ENCODE results near the gene SGCG.

Gene SGCG

DNA sequence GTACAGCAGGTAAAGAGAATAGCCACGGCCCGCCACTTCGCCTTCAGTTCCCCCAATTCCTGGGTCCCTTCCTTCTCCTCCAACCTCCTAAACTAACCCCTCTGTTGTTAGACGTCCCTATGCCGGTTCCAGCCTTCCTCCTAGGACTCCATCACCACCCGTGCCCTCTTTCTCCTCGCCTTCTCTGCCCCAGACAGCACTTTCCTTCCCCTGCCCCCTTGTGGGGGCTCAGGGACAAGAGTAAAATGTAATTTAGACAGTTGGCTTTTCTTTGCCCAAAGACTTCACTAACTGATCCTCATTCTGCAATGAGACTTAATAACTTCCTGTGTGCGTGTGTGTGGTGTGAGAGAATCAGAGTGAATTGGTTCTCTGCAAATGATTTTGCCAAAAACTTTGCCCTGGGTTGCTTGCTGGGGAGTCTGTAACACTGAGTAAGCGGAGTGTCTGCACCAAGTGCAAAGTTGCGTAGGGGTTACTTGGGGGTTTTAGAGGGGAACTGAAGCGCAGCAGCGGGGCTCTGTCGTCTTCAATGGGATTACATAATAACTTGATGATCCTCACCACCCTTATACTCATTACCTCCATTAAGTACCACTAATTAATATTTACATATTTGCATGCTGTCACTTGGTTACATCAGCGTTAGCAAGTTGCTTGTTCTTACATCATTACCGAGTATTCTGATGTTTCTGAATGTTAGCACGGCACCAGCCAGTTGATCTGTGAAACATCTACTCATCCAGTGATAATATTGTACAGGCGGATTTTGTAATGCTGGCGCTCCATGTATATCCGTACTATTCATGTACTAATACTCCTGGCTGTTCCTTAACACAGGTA, 19.9 kb upstream of the SGCG start:
- Mint-ChIP-seq H3K27me3 (peaks cover 25 to 40% of the 10 kb centered on the region in 2 donors), H3K4me1 (ENCODE audit: low read depth in 2 of 2) (peaks cover 0 to 6% of the 10 kb centered on the region in 2 donors), H3K36me3 (ENCODE audit: insufficient read depth) (no peaks in the 10 kb centered on the region), H3K27ac (no peak overlapping the region), H3K9me3 (no peaks in the 10 kb centered on the region), H3K4me3 (no peak overlapping the region)
- no peak for DNase-seq
- ATAC-seq (replicated peaks), result no peak

DNA sequence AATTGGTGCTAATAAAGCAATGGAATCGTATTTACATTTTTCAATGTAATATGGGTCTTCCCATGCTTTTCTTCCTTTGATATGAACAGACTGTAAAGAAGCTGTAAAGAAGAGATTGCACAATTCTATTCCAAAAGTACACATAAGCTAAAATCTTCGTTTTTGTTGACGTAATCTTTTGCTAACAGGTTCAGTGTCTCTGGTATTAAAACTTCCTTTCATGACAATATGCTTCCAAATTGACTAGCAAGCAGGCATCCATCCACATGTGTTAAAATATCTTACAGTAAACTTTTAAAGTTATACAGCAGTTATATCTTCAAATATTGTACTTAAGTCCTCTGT, 19.3 kb upstream of the SGCG start:
- Mint-ChIP-seq H3K36me3 (ENCODE audit: insufficient read depth) (peaks cover 3% of the 10 kb centered on the region), H3K4me3 (no peak overlapping the region), H3K9me3 (no peaks in the 10 kb centered on the region), H3K4me1 (ENCODE audit: low read depth in 2 of 2) (peaks cover 0 to 6% of the 10 kb centered on the region in 2 donors), H3K27ac (no peak overlapping the region), H3K27me3 (peaks cover 25 to 34% of the 10 kb centered on the region in 2 donors)
- ATAC-seq (replicated peaks), result no peak
- DNase-seq, result no peak

DNA sequence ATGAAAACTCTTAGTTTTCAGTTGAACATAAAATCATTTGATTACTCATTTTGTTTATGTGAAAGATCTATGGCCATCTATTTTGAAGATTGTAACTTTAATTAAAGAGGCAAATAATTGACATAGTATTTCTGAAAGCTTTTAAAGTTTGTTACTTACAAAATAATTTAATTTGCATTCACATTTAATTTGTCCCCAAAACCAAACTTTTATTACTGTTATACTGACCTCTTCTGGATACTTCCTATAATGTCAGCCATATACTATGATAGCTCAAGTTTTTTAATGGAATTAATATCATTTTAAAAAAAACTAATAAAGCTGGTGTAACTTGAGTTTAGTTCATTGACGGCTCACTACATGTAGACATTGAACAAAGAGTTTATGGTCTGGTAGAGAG, 4.9 kb upstream of the SGCG start:
- H3K27me3 Mint-ChIP-seq, result peaks cover 0 to 8% of the 10 kb centered on the region in 2 donors
- no peak for ATAC-seq (replicated peaks)

DNA sequence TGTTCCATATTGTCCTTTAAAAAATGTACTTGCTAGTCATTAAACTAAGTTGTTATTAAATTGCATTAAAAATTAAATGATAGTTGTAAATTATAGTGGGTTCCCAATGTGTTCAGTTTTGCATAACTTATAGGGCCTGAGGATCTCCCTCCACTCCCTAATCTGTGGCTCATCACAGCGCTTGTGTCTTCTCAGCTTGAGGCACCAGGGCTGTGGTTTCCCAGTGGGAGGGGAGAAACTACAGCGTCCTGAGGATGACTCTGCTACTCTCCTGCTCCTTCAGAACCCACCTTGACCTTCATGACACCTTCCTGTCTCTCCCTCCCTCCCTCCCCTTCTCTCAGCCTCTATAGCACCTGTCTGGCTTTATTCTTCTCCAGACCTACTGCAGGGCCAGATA, 1.4 kb downstream of the SGCG start:
- peaks cover 6 to 14% of the 10 kb centered on the region in 2 donors for H3K27me3 Mint-ChIP-seq
- H3K4me1 Mint-ChIP-seq (ENCODE audit: low read depth in 2 of 2), result no peaks in the 10 kb centered on the region
- no peak for DNase-seq
- H3K27ac Mint-ChIP-seq, result no peak overlapping the region
- H3K36me3 Mint-ChIP-seq (ENCODE audit: insufficient read depth), result no peaks in the 10 kb centered on the region
- no peak for ATAC-seq (replicated peaks)
- H3K4me3 Mint-ChIP-seq, result no peak overlapping the region
- peaks cover 0 to under 1% of the 10 kb centered on the region in 2 donors for H3K9me3 Mint-ChIP-seq

More for the DNA sequence above, 4.9 kb upstream of the SGCG start:
- Mint-ChIP-seq H3K27ac (no peak overlapping the region), H3K36me3 (ENCODE audit: insufficient read depth) (no peaks in the 10 kb centered on the region), H3K4me1 (ENCODE audit: low read depth in 2 of 2) (no peaks in the 10 kb centered on the region), H3K4me3 (no peak overlapping the region), H3K9me3 (peaks cover 5 to 9% of the 10 kb centered on the region in 2 donors)
- no peak for DNase-seq

DNA sequence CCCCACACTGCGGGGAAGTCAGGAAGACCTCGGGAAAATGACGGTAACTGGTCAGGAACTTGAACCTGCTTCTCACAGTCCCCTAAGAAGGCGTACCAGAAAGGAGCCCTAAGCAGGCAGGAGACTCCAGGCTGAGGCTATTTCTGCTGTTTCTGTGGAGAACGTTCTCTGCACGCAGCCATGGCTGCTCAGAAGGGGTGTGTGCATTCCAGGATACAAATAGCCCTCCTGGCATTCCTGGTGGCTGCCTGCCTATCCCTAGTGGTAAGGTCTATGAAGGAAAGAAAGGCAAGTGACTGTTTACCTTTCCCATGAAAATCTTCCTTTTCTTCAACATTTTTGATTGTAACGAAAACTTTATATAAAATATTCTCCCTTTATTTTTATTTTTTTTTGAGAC, 2.5 kb downstream of the SGCG start:
- no peak for DNase-seq
- Mint-ChIP-seq H3K27ac (no peak overlapping the region), H3K36me3 (ENCODE audit: insufficient read depth) (no peaks in the 10 kb centered on the region), H3K4me3 (no peak overlapping the region), H3K4me1 (ENCODE audit: low read depth in 2 of 2) (no peaks in the 10 kb centered on the region), H3K9me3 (no peaks in the 10 kb centered on the region), H3K27me3 (peaks cover 6 to 12% of the 10 kb centered on the region in 2 donors)
- ATAC-seq (replicated peaks), result no peak

GRCh38 chr13:23185542-23185941, 4.8 kb downstream of the SGCG start:
- DNase-seq (no peak), ATAC-seq (replicated peaks) (no peak)
- Mint-ChIP-seq H3K27ac (no peak overlapping the region), H3K4me1 (ENCODE audit: low read depth in 2 of 2) (no peaks in the 10 kb centered on the region), H3K27me3 (peaks cover 6 to 12% of the 10 kb centered on the region in 2 donors), H3K9me3 (no peaks in the 10 kb centered on the region), H3K4me3 (no peak overlapping the region), H3K36me3 (ENCODE audit: insufficient read depth) (no peaks in the 10 kb centered on the region)

- H3K4me3 Mint-ChIP-seq, result no peak overlapping the region
- no peaks in the 10 kb centered on the region for H3K4me1 Mint-ChIP-seq (ENCODE audit: low read depth in 2 of 2)
- peaks cover 10 to 37% of the 10 kb centered on the region in 2 donors for H3K27me3 Mint-ChIP-seq
- no peaks in the 10 kb centered on the region for H3K9me3 Mint-ChIP-seq
- DNase-seq, result no peak
- H3K36me3 Mint-ChIP-seq (ENCODE audit: insufficient read depth), result peaks cover 2% of the 10 kb centered on the region
- ATAC-seq (replicated peaks), result no peak
- no peak overlapping the region for H3K27ac Mint-ChIP-seq
Measured at GRCh38 chr13:23201870-23202269, 21.1 kb downstream of the SGCG start.

DNA sequence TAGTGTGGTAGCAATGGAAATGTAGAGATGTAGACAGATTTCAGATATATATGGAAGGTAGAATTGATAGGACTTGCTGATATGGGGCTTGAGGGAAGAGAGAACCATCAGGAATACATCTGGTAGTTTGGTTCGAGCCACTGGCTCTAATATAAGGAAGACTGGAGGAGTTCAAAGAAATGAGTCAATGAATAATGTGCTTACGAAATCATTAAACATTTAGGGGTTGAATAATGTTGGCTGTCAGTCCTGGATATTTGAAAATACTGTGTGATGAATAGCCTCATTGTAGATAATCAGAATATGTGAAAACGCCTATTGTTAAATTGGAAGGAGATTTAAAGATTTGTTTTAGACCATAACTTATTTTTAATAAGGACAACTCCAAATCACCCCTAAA, 21.6 kb downstream of the SGCG start:
- ATAC-seq (replicated peaks) (no peak), DNase-seq (no peak)
- Mint-ChIP-seq H3K4me1 (ENCODE audit: low read depth in 2 of 2) (no peaks in the 10 kb centered on the region), H3K36me3 (ENCODE audit: insufficient read depth) (peaks cover 2% of the 10 kb centered on the region), H3K27me3 (peaks cover 10 to 32% of the 10 kb centered on the region in 2 donors), H3K9me3 (no peaks in the 10 kb centered on the region), H3K4me3 (no peak overlapping the region), H3K27ac (no peak overlapping the region)

- peaks cover 10 to 30% of the 10 kb centered on the region in 2 donors for H3K27me3 Mint-ChIP-seq
- H3K27ac Mint-ChIP-seq, result no peak overlapping the region
- ATAC-seq (replicated peaks), result no peak
Measured at GRCh38 chr13:23203516-23203915, 22.7 kb downstream of the SGCG start.

DNA sequence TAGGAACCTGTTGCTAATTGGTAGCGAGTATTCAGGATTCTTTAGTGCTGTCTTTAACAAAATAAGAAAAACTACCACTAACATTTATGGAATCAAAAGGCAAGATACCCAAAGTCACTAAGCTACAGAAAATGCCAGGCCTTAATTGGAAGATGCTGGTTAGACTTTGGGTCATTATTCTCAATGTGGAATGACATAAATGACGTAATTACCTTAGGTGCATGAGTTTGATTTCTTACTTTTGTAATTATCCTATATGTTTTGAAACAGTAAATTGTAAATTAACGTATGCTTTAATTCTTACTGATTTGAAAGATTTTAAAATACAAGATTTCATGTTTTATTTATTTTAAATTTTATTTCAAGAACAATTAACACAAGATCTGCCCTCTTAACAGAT, 25.0 kb downstream of the SGCG start:
- no peaks in the 10 kb centered on the region for H3K36me3 Mint-ChIP-seq (ENCODE audit: insufficient read depth)
- H3K27me3 Mint-ChIP-seq, result peaks cover 5 to 16% of the 10 kb centered on the region in 2 donors
- no peaks in the 10 kb centered on the region for H3K4me1 Mint-ChIP-seq (ENCODE audit: low read depth in 2 of 2)
- DNase-seq (no peak), ATAC-seq (replicated peaks) (no peak)
- H3K27ac Mint-ChIP-seq, result no peak overlapping the region
- H3K4me3 Mint-ChIP-seq, result no peak overlapping the region
- no peaks in the 10 kb centered on the region for H3K9me3 Mint-ChIP-seq

More at GRCh38 chr13:23203516-23203915, 22.7 kb downstream of the SGCG start:
- Mint-ChIP-seq H3K4me3 (no peak overlapping the region), H3K4me1 (ENCODE audit: low read depth in 2 of 2) (no peaks in the 10 kb centered on the region), H3K36me3 (ENCODE audit: insufficient read depth) (peaks cover 2% of the 10 kb centered on the region), H3K9me3 (no peaks in the 10 kb centered on the region)
- no peak for DNase-seq

- no peak for DNase-seq
Measured at GRCh38 chr13:23212671-23213070, 31.9 kb downstream of the SGCG start.

DNA sequence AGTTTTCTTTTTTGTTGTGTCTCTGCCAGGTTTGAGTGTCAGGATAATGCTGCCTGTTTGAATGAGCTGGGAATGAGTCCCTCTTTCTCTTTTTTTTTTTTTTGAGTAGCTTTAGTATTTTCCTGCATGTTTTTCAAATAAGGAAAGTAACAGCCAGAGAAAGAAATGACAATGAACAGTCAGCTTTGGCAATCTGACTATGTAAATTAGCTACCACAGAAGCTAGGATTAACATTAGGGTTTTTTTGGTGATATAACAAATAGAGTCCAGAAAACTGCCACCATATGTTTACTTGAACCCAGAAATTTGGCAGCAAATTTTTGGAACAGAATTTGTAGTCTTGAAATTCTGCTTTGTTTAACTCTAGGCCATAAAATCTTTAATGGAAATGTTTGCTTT, 50.5 kb downstream of the SGCG start:
- DNase-seq, result no peak
- Mint-ChIP-seq H3K4me3 (no peak overlapping the region), H3K36me3 (ENCODE audit: insufficient read depth) (no peaks in the 10 kb centered on the region), H3K27me3 (peaks cover 25 to 43% of the 10 kb centered on the region in 2 donors), H3K4me1 (ENCODE audit: low read depth in 2 of 2) (no peaks in the 10 kb centered on the region), H3K9me3 (no peaks in the 10 kb centered on the region), H3K27ac (no peak overlapping the region)
- no peak for ATAC-seq (replicated peaks)

More at GRCh38 chr13:23212671-23213070, 31.9 kb downstream of the SGCG start:
- Mint-ChIP-seq H3K27ac (no peak overlapping the region), H3K4me3 (no peak overlapping the region), H3K36me3 (ENCODE audit: insufficient read depth) (no peaks in the 10 kb centered on the region), H3K9me3 (peaks cover 3 to 7% of the 10 kb centered on the region in 2 donors), H3K4me1 (ENCODE audit: low read depth in 2 of 2) (no peaks in the 10 kb centered on the region), H3K27me3 (peaks cover 15 to 18% of the 10 kb centered on the region in 2 donors)
- ATAC-seq (replicated peaks), result no peak

- DNase-seq, result no peak
- no peak for ATAC-seq (replicated peaks)
- Mint-ChIP-seq H3K4me3 (no peak overlapping the region), H3K4me1 (ENCODE audit: low read depth in 2 of 2) (no peaks in the 10 kb centered on the region), H3K27me3 (peaks cover 11 to 45% of the 10 kb centered on the region in 2 donors), H3K36me3 (ENCODE audit: insufficient read depth) (no peaks in the 10 kb centered on the region), H3K27ac (no peak overlapping the region), H3K9me3 (no peaks in the 10 kb centered on the region)
Measured at GRCh38 chr13:23235994-23236393, 55.2 kb downstream of the SGCG start.

DNA sequence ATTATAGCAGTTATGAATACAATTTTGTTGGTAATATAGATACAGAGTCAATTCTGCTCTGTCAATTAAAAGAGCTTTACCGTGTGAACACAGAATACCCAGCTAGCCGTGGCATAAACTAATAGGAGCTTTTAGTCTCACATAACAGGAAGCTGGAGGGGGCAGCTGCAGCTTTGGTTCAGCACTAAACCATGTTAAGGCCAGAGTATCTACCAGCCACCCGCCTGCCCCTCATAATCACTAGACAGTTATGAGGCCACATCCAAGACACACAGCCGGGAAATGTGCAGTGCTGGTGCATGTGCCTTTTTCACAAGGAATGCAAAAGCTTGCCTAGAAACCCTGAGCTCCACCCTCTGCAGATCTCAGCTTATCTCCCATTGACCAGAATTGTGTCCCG, 62.3 kb downstream of the SGCG start:
- no peak overlapping the region for H3K4me3 Mint-ChIP-seq
- H3K4me1 Mint-ChIP-seq (ENCODE audit: low read depth in 2 of 2), result no peaks in the 10 kb centered on the region
- DNase-seq, result no peak
- ATAC-seq (replicated peaks), result no peak
- peaks cover 12 to 35% of the 10 kb centered on the region in 2 donors for H3K27me3 Mint-ChIP-seq
- peaks cover 2% of the 10 kb centered on the region for H3K36me3 Mint-ChIP-seq (ENCODE audit: insufficient read depth)
- no peaks in the 10 kb centered on the region for H3K9me3 Mint-ChIP-seq
- no peak overlapping the region for H3K27ac Mint-ChIP-seq
